ENCODE results near the gene ASB1.

Gene ASB1

GRCh38 chr2:238422285-238422684 is 4.4 kb upstream of the ASB1 start:
- no peak for DNase-seq

GRCh38 chr2:238422940-238423339 is 3.8 kb upstream of the ASB1 start:
- DNase-seq = no peak

GRCh38 chr2:238423561-238424312 is 3.0 kb upstream of the ASB1 start:
- DNase-seq = no peak

- DNase-seq = no peak
These were observed 2.4 kb upstream of the ASB1 start for GRCh38 chr2:238424313-238424700.

GRCh38 chr2:238425505-238425978 is 1.2 kb upstream of the ASB1 start:
- DNase-seq = no peak

GRCh38 chr2:238425979-238426567 is 654 bp upstream of the ASB1 start:
- peak in 1 of 58 donors; percentile 37 for DNase-seq

- DNase-seq = no peak
These were observed 872 bp downstream of the ASB1 start for GRCh38 chr2:238427435-238428162.

GRCh38 chr2:238428866-238429265 is 2.1 kb downstream of the ASB1 start:
- DNase-seq = no peak

- DNase-seq = no peak
These were observed 4.1 kb downstream of the ASB1 start for GRCh38 chr2:238430781-238431180.

- DNase-seq = no peak
These were observed 4.7 kb downstream of the ASB1 start for GRCh38 chr2:238431456-238431855.

- DNase-seq = no peak
These were observed 6.7 kb downstream of the ASB1 start for GRCh38 chr2:238433300-238433915.

GRCh38 chr2:238433941-238434845 is 7.5 kb downstream of the ASB1 start:
- no peak for DNase-seq

- no peak for DNase-seq
These were observed 8.4 kb downstream of the ASB1 start for GRCh38 chr2:238434846-238435751.

GRCh38 chr2:238435752-238436096 is 9.0 kb downstream of the ASB1 start:
- DNase-seq = no peak

GRCh38 chr2:238438856-238439849 is 12.4 kb downstream of the ASB1 start:
- peak in 2 of 58 donors; percentile 10 to 11 for DNase-seq

GRCh38 chr2:238439917-238440316 is 13.2 kb downstream of the ASB1 start:
- no peak for DNase-seq

- DNase-seq = no peak
These were observed 13.6 kb downstream of the ASB1 start for GRCh38 chr2:238440331-238440730.

GRCh38 chr2:238440767-238441166 is 14.0 kb downstream of the ASB1 start:
- DNase-seq = no peak

Data from anterior cingulate cortex (tissue), 58 donors.